Neural cell (in vitro differentiated cells): ENCODE measurements around the gene NDUFB7. TPM values are rescaled to one million over a fixed set of nuclear protein-coding genes. Genes with fewer than 3 reads are reported as not detected.

Experiments used
- H2AFZ ChIP-seq: fragments of 200-600, 300-800 bp; sonication (generic), shearing (Covaris generic); 2 replicates; pipeline ENCODE4 v1.6.0; 2014; ENCODE audit warnings: low read depth, mild to moderate bottlenecking, antibody characterized with exemption, low read length, moderate library complexity
- H3F3A ChIP-seq: fragments of 200-600 bp; shearing (Covaris generic); 2 replicates; pipeline ENCODE4 v1.6.1; 2016; ENCODE audit warnings: mild to moderate bottlenecking, moderate library complexity, mixed read lengths, antibody characterized with exemption, low read length; ENCODE audit not compliant: insufficient read depth, poor library complexity, severe bottlenecking
- H3K27ac ChIP-seq: fragments of 200-600, 300-800 bp; sonication (generic), shearing (Covaris generic); 2 replicates; pipeline ENCODE4 v1.5.1; 2014; ENCODE audit warnings: mild to moderate bottlenecking, low read length, moderate library complexity
- H3K27me3 ChIP-seq: fragments of 300-800, 200-600 bp; sonication (generic), shearing (Covaris generic); 2 replicates; pipeline ENCODE4 v1.6.0; 2014; ENCODE audit warnings: mild to moderate bottlenecking, low read depth, low read length, moderate library complexity; ENCODE audit not compliant: insufficient read depth
- H3K36me3 ChIP-seq: fragments of 300-800, 200-600 bp; sonication (generic), shearing (Covaris generic); 2 replicates; pipeline ENCODE4 v1.5.1; 2014; ENCODE audit warnings: mild to moderate bottlenecking, antibody characterized with exemption, low read length, moderate library complexity; ENCODE audit not compliant: insufficient read depth
- H3K4me2 ChIP-seq: fragments of 300-800, 200-600 bp; sonication (generic), shearing (Covaris generic); 2 replicates; pipeline ENCODE4 v1.6.0; 2014; ENCODE audit warnings: mild to moderate bottlenecking, low read length
- H3K4me3 ChIP-seq: fragments of 300-800, 200-600 bp; sonication (generic), shearing (Covaris generic); 2 replicates; pipeline ENCODE4 v1.5.1; 2014; ENCODE audit warnings: mild to moderate bottlenecking, low read length, moderate library complexity
- H3K79me2 ChIP-seq: fragments of 200-600 bp; shearing (Covaris generic); replicated peaks from 2 replicates; pipeline ENCODE4 v1.6.0; 2014; ENCODE audit warnings: mild to moderate bottlenecking, low read length, moderate library complexity; ENCODE audit not compliant: insufficient read depth
- H3K9ac ChIP-seq: fragments of 300-800, 200-600 bp; sonication (generic), shearing (Covaris generic); 2 replicates; pipeline ENCODE4 v1.6.1; 2016; ENCODE audit warnings: mild to moderate bottlenecking, low read length, mixed read lengths
- H3K9me2 ChIP-seq: fragments of 200-600 bp; shearing (Covaris generic); 2 replicates; pipeline ENCODE4 v1.6.1; 2016; ENCODE audit warnings: mild to moderate bottlenecking, low read length, mixed read lengths; ENCODE audit not compliant: insufficient read depth
- H3K9me3 ChIP-seq: fragments of 200-600, 300-800 bp; sonication (generic), shearing (Covaris generic); 2 replicates; pipeline ENCODE4 v1.6.1; 2016; ENCODE audit warnings: mild to moderate bottlenecking, mixed run types, low read length, moderate library complexity, mixed read lengths
- H4K20me1 ChIP-seq: fragments of 200-600 bp; shearing (Covaris generic); 2 replicates; pipeline ENCODE4 v1.6.1; 2016; ENCODE audit warnings: mild to moderate bottlenecking, mixed run types; ENCODE audit not compliant: insufficient read depth
- EP300 ChIP-seq: fragments of 450-650 bp; conservative IDR thresholded peaks from 2 replicates; pipeline ENCODE4 v1.6.1; 2014; ENCODE audit warnings: antibody characterized with exemption, mild to moderate bottlenecking, moderate library complexity; ENCODE audit not compliant: poor library complexity, severe bottlenecking
- EZH2 ChIP-seq: fragments of 200-600, 300-800 bp; shearing (Covaris generic), sonication (generic); IDR thresholded peaks from 2 replicates; pipeline ENCODE4 v1.6.1; 2014; ENCODE audit warnings: antibody characterized with exemption, low read length, borderline replicate concordance, mild to moderate bottlenecking; ENCODE audit not compliant: insufficient read depth, poor library complexity, severe bottlenecking
- MXI1 ChIP-seq: fragments of 450-650 bp; conservative IDR thresholded peaks from 2 replicates; pipeline ENCODE4 v1.6.1; 2014; ENCODE audit warnings: antibody characterized with exemption, mild to moderate bottlenecking; ENCODE audit not compliant: poor library complexity, severe bottlenecking
- POLR2AphosphoS5 ChIP-seq: IDR thresholded peaks from 2 replicates; pipeline ENCODE4 v1.6.1; 2012
- RAD21 ChIP-seq: fragments of 450-650 bp; conservative IDR thresholded peaks from 2 replicates; pipeline ENCODE4 v1.6.1; 2014; ENCODE audit warnings: antibody characterized with exemption, mild to moderate bottlenecking, moderate library complexity
- SMC3 ChIP-seq: fragments of 450-650 bp; conservative IDR thresholded peaks from 2 replicates; pipeline ENCODE4 v1.6.1; 2014; ENCODE audit warnings: antibody characterized with exemption, mild to moderate bottlenecking, moderate library complexity; ENCODE audit not compliant: poor library complexity
- TAF1 ChIP-seq: IDR thresholded peaks from 2 replicates; pipeline ENCODE4 v1.6.1; 2012; ENCODE audit warnings: low read depth
- polyA plus RNA-seq: library from polyadenylated mRNA; depleted of rRNA; stranded (reverse); fragments of >200 nt; gene quantifications from 2 replicates; pipeline ENCODE4 v1.2.3, GENCODE V29; 2014
- TF ChIP-seq, protein P1 (sequence below): IDR thresholded peaks from 2 replicates; pipeline ENCODE4 v1.6.1; 2012; ENCODE audit warnings: borderline replicate concordance
- TF ChIP-seq, protein P2 (sequence below): fragments of 450-650 bp; IDR thresholded peaks from 2 replicates; pipeline ENCODE4 v1.5.1; 2014; ENCODE audit warnings: antibody characterized with exemption, mild to moderate bottlenecking, moderate library complexity; ENCODE audit not compliant: poor library complexity, severe bottlenecking

Gene NDUFB7
- polyA plus RNA-seq, 1 donor from 2014 or later: 615 TPM

DNA sequence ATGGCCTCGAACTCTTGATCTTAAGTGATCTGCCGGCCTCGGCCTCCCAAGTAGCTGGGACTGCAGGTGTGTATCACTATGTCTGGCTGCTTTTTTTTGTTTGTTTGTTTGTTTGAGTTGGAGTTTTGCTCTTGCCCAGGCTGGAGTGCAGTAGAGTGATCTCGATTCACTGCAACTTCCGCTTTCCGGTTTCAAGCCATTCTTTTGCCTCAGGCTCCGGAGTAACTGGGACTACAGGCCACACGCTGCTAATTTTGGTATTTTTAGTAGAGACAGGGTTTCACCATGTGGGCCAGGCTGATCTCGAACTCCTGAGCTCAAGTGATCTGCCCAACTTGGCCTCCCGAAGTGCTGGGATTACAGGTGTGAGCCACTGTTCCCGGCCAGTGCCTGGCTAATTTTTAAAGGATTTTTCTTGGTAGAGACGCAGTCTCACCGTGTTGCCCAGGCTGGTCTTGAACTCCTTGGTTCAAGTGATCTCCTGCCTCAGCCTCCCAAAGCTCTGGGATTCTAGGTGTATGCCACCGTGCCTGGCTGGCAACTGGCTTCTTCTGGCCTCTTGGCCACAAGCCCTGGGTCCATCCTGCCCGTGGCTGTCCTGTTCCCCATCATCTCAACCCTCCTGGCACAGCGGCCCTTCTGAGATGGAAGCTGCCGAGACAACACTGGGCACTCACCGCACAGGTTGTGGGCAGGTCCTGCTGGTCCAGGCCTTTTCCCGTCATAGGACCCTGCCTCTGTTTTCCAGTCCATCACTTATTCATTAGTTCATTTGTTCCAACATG lies 30.9 kb downstream of the NDUFB7 start:
- H3F3A ChIP-seq: no peaks in the 10 kb centered on the region
- no peak overlapping the region for H3K4me3 ChIP-seq
- no peak overlapping the region for H3K9ac ChIP-seq
- H3K4me2 ChIP-seq: no peak overlapping the region
- H3K9me3 ChIP-seq: no peaks in the 10 kb centered on the region
- TF ChIP-seq EP300 (no peak), TAF1 (no peak), RAD21 (no peak), MXI1 (no peak), POLR2AphosphoS5 (no peak), EZH2 (no peak), SMC3 (no peak)
- TF ChIP-seq, protein P1, sequence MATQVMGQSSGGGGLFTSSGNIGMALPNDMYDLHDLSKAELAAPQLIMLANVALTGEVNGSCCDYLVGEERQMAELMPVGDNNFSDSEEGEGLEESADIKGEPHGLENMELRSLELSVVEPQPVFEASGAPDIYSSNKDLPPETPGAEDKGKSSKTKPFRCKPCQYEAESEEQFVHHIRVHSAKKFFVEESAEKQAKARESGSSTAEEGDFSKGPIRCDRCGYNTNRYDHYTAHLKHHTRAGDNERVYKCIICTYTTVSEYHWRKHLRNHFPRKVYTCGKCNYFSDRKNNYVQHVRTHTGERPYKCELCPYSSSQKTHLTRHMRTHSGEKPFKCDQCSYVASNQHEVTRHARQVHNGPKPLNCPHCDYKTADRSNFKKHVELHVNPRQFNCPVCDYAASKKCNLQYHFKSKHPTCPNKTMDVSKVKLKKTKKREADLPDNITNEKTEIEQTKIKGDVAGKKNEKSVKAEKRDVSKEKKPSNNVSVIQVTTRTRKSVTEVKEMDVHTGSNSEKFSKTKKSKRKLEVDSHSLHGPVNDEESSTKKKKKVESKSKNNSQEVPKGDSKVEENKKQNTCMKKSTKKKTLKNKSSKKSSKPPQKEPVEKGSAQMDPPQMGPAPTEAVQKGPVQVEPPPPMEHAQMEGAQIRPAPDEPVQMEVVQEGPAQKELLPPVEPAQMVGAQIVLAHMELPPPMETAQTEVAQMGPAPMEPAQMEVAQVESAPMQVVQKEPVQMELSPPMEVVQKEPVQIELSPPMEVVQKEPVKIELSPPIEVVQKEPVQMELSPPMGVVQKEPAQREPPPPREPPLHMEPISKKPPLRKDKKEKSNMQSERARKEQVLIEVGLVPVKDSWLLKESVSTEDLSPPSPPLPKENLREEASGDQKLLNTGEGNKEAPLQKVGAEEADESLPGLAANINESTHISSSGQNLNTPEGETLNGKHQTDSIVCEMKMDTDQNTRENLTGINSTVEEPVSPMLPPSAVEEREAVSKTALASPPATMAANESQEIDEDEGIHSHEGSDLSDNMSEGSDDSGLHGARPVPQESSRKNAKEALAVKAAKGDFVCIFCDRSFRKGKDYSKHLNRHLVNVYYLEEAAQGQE: no peak
- TF ChIP-seq, protein P2, sequence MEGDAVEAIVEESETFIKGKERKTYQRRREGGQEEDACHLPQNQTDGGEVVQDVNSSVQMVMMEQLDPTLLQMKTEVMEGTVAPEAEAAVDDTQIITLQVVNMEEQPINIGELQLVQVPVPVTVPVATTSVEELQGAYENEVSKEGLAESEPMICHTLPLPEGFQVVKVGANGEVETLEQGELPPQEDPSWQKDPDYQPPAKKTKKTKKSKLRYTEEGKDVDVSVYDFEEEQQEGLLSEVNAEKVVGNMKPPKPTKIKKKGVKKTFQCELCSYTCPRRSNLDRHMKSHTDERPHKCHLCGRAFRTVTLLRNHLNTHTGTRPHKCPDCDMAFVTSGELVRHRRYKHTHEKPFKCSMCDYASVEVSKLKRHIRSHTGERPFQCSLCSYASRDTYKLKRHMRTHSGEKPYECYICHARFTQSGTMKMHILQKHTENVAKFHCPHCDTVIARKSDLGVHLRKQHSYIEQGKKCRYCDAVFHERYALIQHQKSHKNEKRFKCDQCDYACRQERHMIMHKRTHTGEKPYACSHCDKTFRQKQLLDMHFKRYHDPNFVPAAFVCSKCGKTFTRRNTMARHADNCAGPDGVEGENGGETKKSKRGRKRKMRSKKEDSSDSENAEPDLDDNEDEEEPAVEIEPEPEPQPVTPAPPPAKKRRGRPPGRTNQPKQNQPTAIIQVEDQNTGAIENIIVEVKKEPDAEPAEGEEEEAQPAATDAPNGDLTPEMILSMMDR: no peak
- no peak overlapping the region for H2AFZ ChIP-seq
- H3K79me2 ChIP-seq: peaks cover 2% of the 10 kb centered on the region
- H3K9me2 ChIP-seq: no peaks in the 10 kb centered on the region
- no peaks in the 10 kb centered on the region for H3K27me3 ChIP-seq
- H3K27ac ChIP-seq: no peak overlapping the region
- no peaks in the 10 kb centered on the region for H4K20me1 ChIP-seq
- no peaks in the 10 kb centered on the region for H3K36me3 ChIP-seq

DNA sequence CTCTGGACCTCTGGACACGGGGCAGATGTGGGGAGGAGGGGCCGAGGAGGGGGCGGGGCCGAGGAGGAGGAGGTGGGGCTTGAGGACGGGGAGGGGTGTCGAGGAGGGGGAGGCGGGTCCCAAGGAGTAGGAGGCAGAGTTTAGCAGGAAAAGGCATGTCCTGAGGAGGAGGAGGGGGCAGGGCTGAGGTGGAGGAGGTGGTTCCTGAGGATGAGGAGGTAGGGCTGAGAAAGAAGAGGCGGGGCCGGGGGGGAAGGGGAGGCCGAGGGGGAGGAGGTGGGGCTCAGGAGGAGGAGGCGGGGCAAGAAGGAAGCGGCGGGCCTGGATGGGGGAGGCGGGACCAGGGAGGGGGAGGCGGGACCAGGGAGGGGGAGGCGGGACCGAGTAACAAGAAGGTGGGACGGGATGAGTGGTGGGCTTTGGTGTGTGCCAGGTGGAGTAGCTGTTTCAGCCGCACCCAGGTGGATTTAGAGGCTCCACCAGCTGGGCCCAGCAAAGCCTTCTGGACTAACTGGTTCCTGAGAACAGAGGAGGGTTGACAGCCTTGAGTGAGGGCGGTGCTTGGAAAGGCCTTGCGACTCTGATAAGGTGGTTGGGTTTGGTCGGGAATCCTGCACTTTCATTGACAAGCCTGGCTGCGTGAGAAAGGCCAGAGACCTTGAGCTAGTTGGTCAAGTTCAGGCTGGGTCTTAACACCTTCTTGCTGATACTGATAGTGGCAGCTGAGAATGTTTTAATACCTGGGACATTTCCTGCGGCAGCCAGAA lies 34.8 kb downstream of the NDUFB7 start:
- no peaks in the 10 kb centered on the region for H3K9me2 ChIP-seq
- no peaks in the 10 kb centered on the region for H3K36me3 ChIP-seq
- H3F3A ChIP-seq: no peaks in the 10 kb centered on the region
- H3K27me3 ChIP-seq: no peaks in the 10 kb centered on the region
- TF ChIP-seq, protein P2: no peak
- no peak overlapping the region for H2AFZ ChIP-seq
- peaks cover 3% of the 10 kb centered on the region for H3K79me2 ChIP-seq
- no peak overlapping the region for H3K4me2 ChIP-seq
- H3K4me3 ChIP-seq: no peak overlapping the region
- no peak overlapping the region for H3K27ac ChIP-seq
- no peak overlapping the region for H3K9ac ChIP-seq
- H3K9me3 ChIP-seq: no peaks in the 10 kb centered on the region
- no peaks in the 10 kb centered on the region for H4K20me1 ChIP-seq
